Measurements from ENCODE around the gene DIDO1. TPM values are rescaled to one million over a fixed set of nuclear protein-coding genes. Genes with fewer than 3 reads are reported as not detected.

The DIDO1 gene
- total and polyA plus RNA-seq, 2 of the 13 experiments (the other 11 are each of a cell fraction or from before 2014, with no cell fraction given): 75.0 to 75.1 TPM

DNA sequence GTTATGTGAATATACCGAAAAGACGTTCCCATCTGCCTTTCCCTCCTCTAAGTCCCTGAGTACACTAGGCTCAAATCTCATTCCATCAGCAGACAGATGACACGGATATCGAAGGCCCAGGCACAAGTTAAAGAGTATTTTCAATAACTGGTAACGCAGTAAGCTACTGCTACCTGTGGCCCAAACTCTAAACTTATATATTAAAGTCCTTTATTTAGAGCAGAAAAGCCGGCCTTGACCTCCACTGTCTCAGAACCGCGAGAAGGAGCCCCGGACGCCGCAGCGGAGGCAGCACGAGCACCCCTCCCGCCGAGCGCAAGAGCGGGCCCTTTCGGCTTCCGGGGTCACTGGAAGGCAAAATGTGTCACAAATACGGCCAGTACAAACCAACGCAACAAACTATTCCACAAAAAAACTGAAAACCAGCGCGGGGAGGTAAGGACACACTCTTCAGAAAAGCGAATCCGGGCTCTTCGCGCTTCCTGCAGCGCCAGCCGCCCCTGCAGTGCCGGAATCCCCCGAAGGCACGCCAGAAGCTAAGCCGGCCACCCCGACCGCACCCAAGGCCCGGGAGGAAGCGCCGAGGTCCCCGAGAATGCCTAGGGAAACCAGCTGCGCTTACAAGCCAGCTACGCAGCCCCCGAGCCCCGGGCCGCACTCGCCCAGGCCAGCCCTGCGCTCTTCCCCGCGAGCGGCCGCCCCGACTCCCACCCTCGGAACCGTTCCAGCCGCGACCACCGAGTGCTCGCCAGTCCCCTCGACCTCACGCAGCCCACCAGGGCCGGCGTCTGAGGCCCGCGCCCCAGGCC is 681 bp downstream of the DIDO1 start (continued):
- TF ChIP-seq, protein P1, sequence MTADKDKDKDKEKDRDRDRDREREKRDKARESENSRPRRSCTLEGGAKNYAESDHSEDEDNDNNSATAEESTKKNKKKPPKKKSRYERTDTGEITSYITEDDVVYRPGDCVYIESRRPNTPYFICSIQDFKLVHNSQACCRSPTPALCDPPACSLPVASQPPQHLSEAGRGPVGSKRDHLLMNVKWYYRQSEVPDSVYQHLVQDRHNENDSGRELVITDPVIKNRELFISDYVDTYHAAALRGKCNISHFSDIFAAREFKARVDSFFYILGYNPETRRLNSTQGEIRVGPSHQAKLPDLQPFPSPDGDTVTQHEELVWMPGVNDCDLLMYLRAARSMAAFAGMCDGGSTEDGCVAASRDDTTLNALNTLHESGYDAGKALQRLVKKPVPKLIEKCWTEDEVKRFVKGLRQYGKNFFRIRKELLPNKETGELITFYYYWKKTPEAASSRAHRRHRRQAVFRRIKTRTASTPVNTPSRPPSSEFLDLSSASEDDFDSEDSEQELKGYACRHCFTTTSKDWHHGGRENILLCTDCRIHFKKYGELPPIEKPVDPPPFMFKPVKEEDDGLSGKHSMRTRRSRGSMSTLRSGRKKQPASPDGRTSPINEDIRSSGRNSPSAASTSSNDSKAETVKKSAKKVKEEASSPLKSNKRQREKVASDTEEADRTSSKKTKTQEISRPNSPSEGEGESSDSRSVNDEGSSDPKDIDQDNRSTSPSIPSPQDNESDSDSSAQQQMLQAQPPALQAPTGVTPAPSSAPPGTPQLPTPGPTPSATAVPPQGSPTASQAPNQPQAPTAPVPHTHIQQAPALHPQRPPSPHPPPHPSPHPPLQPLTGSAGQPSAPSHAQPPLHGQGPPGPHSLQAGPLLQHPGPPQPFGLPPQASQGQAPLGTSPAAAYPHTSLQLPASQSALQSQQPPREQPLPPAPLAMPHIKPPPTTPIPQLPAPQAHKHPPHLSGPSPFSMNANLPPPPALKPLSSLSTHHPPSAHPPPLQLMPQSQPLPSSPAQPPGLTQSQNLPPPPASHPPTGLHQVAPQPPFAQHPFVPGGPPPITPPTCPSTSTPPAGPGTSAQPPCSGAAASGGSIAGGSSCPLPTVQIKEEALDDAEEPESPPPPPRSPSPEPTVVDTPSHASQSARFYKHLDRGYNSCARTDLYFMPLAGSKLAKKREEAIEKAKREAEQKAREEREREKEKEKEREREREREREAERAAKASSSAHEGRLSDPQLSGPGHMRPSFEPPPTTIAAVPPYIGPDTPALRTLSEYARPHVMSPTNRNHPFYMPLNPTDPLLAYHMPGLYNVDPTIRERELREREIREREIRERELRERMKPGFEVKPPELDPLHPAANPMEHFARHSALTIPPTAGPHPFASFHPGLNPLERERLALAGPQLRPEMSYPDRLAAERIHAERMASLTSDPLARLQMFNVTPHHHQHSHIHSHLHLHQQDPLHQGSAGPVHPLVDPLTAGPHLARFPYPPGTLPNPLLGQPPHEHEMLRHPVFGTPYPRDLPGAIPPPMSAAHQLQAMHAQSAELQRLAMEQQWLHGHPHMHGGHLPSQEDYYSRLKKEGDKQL (CRISPR knock-in tag; IDR thresholded peaks at IDR 0.05; ENCODE audit: low read depth): no peak
- 0 out of 2 replicates have a peak, but pooled peaks have one; percentile 33 for TF ChIP-seq ZNF451 (CRISPR knock-in tag; IDR thresholded peaks at IDR 0.05)
- TF ChIP-seq ZNF501 (CRISPR knock-in tag; IDR thresholded peaks at IDR 0.05): no peak
- peak; percentile 84; the same call in 1 of the 2 replicates for TF ChIP-seq ZNF343 (CRISPR knock-in tag; IDR thresholded peaks at IDR 0.05)
- TF ChIP-seq NCOA1 (CRISPR knock-in tag; IDR thresholded peaks at IDR 0.05): no peak
- TF ChIP-seq, protein P2, sequence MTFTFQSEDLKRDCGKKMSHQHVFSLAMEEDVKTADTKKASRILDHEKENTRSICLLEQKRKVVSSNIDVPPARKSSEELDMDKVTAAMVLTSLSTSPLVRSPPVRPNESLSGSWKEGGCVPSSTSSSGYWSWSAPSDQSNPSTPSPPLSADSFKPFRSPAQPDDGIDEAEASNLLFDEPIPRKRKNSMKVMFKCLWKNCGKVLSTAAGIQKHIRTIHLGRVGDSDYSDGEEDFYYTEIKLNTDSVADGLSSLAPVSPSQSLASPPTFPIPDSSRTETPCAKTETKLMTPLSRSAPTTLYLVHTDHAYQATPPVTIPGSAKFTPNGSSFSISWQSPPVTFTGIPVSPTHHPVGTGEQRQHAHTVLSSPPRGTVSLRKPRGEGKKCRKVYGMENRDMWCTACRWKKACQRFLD (CRISPR knock-in tag; IDR thresholded peaks at IDR 0.05; ENCODE audit: borderline replicate concordance): 0 out of 2 replicates have a peak, but pooled peaks have one; percentile 34
- TF ChIP-seq SIX4 (CRISPR knock-in tag; IDR thresholded peaks at IDR 0.05): no peak
- 0 out of 2 replicates have a peak, but pooled peaks have one; percentile 25 for TF ChIP-seq ZNF484 (CRISPR knock-in tag; IDR thresholded peaks at IDR 0.05; ENCODE audit: borderline replicate concordance, low read depth)
- no peak for TF ChIP-seq SSRP1 (CRISPR knock-in tag; IDR thresholded peaks at IDR 0.05)
- no peak for TF ChIP-seq SOX6 (IDR thresholded peaks at IDR 0.05)
- TF ChIP-seq SOX6 (CRISPR knock-in tag; IDR thresholded peaks at IDR 0.05): peak; percentile 33; the same call in 1 of the 2 replicates
- TF ChIP-seq, protein P3, sequence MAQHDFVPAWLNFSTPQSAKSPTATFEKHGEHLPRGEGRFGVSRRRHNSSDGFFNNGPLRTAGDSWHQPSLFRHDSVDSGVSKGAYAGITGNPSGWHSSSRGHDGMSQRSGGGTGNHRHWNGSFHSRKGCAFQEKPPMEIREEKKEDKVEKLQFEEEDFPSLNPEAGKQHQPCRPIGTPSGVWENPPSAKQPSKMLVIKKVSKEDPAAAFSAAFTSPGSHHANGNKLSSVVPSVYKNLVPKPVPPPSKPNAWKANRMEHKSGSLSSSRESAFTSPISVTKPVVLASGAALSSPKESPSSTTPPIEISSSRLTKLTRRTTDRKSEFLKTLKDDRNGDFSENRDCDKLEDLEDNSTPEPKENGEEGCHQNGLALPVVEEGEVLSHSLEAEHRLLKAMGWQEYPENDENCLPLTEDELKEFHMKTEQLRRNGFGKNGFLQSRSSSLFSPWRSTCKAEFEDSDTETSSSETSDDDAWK (CRISPR knock-in tag; IDR thresholded peaks at IDR 0.05): no peak
- TF ChIP-seq ZNF496 (CRISPR knock-in tag; IDR thresholded peaks at IDR 0.05; ENCODE audit: insufficient replicate concordance): no peak
- no peak for TF ChIP-seq THAP11 (CRISPR knock-in tag; IDR thresholded peaks at IDR 0.05)
- TF ChIP-seq ZNF224 (CRISPR knock-in tag; IDR thresholded peaks at IDR 0.05): peak; percentile 46; the same call in 1 of the 2 replicates
- TF ChIP-seq ERF (CRISPR knock-in tag; IDR thresholded peaks at IDR 0.05): no peak
- no peak for TF ChIP-seq MTA3 (CRISPR knock-in tag; IDR thresholded peaks at IDR 0.05)
- TF ChIP-seq, protein P4, sequence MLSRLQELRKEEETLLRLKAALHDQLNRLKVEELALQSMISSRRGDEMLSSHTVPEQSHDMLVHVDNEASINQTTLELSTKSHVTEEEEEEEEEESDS (CRISPR knock-in tag; IDR thresholded peaks at IDR 0.05; ENCODE audit: borderline replicate concordance): no peak
- TF ChIP-seq, protein P5, sequence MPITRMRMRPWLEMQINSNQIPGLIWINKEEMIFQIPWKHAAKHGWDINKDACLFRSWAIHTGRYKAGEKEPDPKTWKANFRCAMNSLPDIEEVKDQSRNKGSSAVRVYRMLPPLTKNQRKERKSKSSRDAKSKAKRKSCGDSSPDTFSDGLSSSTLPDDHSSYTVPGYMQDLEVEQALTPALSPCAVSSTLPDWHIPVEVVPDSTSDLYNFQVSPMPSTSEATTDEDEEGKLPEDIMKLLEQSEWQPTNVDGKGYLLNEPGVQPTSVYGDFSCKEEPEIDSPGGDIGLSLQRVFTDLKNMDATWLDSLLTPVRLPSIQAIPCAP (CRISPR knock-in tag; IDR thresholded peaks at IDR 0.05; ENCODE audit: low read depth): no peak
- TF ChIP-seq KAT2B (IDR thresholded peaks at IDR 0.05; ENCODE audit: borderline replicate concordance, low read depth, low read length): no peak
- TF ChIP-seq FOXA1 (IDR thresholded peaks at IDR 0.05): no peak
- TF ChIP-seq FOXA1 (CRISPR knock-in tag; IDR thresholded peaks at IDR 0.05): no peak

All from HepG2 (cell line).